Measurements from ENCODE around the gene TYK2. TPM values are rescaled to one million over a fixed set of nuclear protein-coding genes. Genes with fewer than 3 reads are reported as not detected.
A peak's percentile ranks its signal among the peaks of the same experiment; 100 is the strongest.

Gene TYK2
- total RNA-seq, 1 experiment from 2014 or later: 118 TPM

GRCh38 chr19:10408511-10409283 is 28.3 kb upstream of the TYK2 start:
- BruUV-seq (replicated peaks): no TSS peak
- intact Hi-C loops (cut with micrococcal nuclease; ENCODE audit: unreplicated experiment): loop anchor here (10.0 kb wide), 1 partner anchor 246 kb away; the partner anchor contains the start of gene ILF3
- no peak overlapping the region for H3K4me3 ChIP-seq (ENCODE audit: low read depth, low read length, poor library complexity, severe bottlenecking)
- no peaks in the 10 kb centered on the region for H3K27me3 ChIP-seq (replicated peaks; ENCODE audit: insufficient read depth, low read depth, low read length, poor library complexity)
- POLR2A ChIA-PET (ENCODE audit: low non-redundant PET): no interaction called here
- H3K9me3 ChIP-seq (ENCODE audit: low read depth, low read length, poor library complexity, severe bottlenecking): no peaks in the 10 kb centered on the region
- CTCF ChIA-PET: no interaction called here
- H3K36me3 ChIP-seq (ENCODE audit: insufficient read depth, low read length, poor library complexity, severe bottlenecking): no peaks in the 10 kb centered on the region
- H3K27ac ChIP-seq (ENCODE audit: low read depth, low read length, poor library complexity, severe bottlenecking): no peak overlapping the region
- H3K4me1 ChIP-seq (ENCODE audit: insufficient read depth, low read length, poor library complexity, severe bottlenecking): peaks cover 23% of the 10 kb centered on the region
- DNase-seq (ENCODE audit: low spot score): no peak
- TF ChIP-seq CTCF (conservative IDR thresholded peaks at IDR 0.05; ENCODE audit: low read depth, low read length) (no peak), EZH2 (IDR thresholded peaks at IDR 0.05; ENCODE audit: borderline replicate concordance, low read depth, low read length, poor library complexity, severe bottlenecking) (no peak)

- Histone ChIP-seq H3K27me3 (replicated peaks; ENCODE audit: insufficient read depth, low read depth, low read length, poor library complexity) (no peaks in the 10 kb centered on the region), H3K36me3 (ENCODE audit: insufficient read depth, low read length, poor library complexity, severe bottlenecking) (no peaks in the 10 kb centered on the region), H3K27ac (ENCODE audit: low read depth, low read length, poor library complexity, severe bottlenecking) (peak overlapping the region; percentile 25), H3K9me3 (ENCODE audit: low read depth, low read length, poor library complexity, severe bottlenecking) (no peaks in the 10 kb centered on the region), H3K4me3 (ENCODE audit: low read depth, low read length, poor library complexity, severe bottlenecking) (no peak overlapping the region), H3K4me1 (ENCODE audit: insufficient read depth, low read length, poor library complexity, severe bottlenecking) (peaks cover 17% of the 10 kb centered on the region)
- TF ChIP-seq EZH2 (IDR thresholded peaks at IDR 0.05; ENCODE audit: borderline replicate concordance, low read depth, low read length, poor library complexity, severe bottlenecking) (no peak), CTCF (conservative IDR thresholded peaks at IDR 0.05; ENCODE audit: low read depth, low read length) (no peak)
- CTCF ChIA-PET: interaction anchor here (2.0 to 5.6 kb wide), 2 partner anchors 10 to 17 kb away, joined by 8 to 34 read pairs; no protein-coding TSS in a partner anchor
- no TSS peak for BruUV-seq (replicated peaks)
- intact Hi-C loops (cut with micrococcal nuclease; ENCODE audit: unreplicated experiment): loop anchor here (10.0 kb wide), 1 partner anchor 248 kb away; the partner anchor contains the start of gene ILF3
- no peak for DNase-seq (ENCODE audit: low spot score)
- POLR2A ChIA-PET (ENCODE audit: low non-redundant PET): no interaction called here
These were observed 26.7 kb upstream of the TYK2 start for GRCh38 chr19:10407096-10407495.

GRCh38 chr19:10406191-10406590 is 25.8 kb upstream of the TYK2 start:
- H3K4me1 ChIP-seq (ENCODE audit: insufficient read depth, low read length, poor library complexity, severe bottlenecking): peaks cover 21% of the 10 kb centered on the region
- H3K36me3 ChIP-seq (ENCODE audit: insufficient read depth, low read length, poor library complexity, severe bottlenecking): peaks cover 5% of the 10 kb centered on the region
- no peaks in the 10 kb centered on the region for H3K9me3 ChIP-seq (ENCODE audit: low read depth, low read length, poor library complexity, severe bottlenecking)
- TF ChIP-seq CTCF (conservative IDR thresholded peaks at IDR 0.05; ENCODE audit: low read depth, low read length) (no peak), EZH2 (IDR thresholded peaks at IDR 0.05; ENCODE audit: borderline replicate concordance, low read depth, low read length, poor library complexity, severe bottlenecking) (no peak)
- intact Hi-C loops (cut with micrococcal nuclease; ENCODE audit: unreplicated experiment): loop anchor here (10.0 kb wide), 1 partner anchor 249 kb away; the partner anchor contains the start of gene ILF3
- CTCF ChIA-PET: interaction anchor here (0.6 to 5.6 kb wide), 5 partner anchors 11 to 144 kb away, joined by 3 to 34 read pairs (median 8); no protein-coding TSS in a partner anchor
- POLR2A ChIA-PET (ENCODE audit: low non-redundant PET): interaction anchor here (0.5 kb wide), 1 partner anchor 9 kb away, joined by 22 read pairs; no protein-coding TSS in a partner anchor
- no peak overlapping the region for H3K4me3 ChIP-seq (ENCODE audit: low read depth, low read length, poor library complexity, severe bottlenecking)
- no TSS peak for BruUV-seq (replicated peaks)
- no peak overlapping the region for H3K27ac ChIP-seq (ENCODE audit: low read depth, low read length, poor library complexity, severe bottlenecking)
- DNase-seq (ENCODE audit: low spot score): no peak
- H3K27me3 ChIP-seq (replicated peaks; ENCODE audit: insufficient read depth, low read depth, low read length, poor library complexity): no peaks in the 10 kb centered on the region
